HG03280 (cell line): ENCODE results near the gene PPAN.

ENCODE experiments used
- ATAC-seq: cut with Tn5 transposase; IDR thresholded peaks from one replicate; pipeline ENCODE4 v1.9.1; 2021; ENCODE audit warnings: mild to moderate bottlenecking, moderate library complexity; ENCODE audit not compliant: unreplicated experiment

Gene PPAN

GRCh38 chr19:10112895-10113591 lies 6.9 kb downstream of the PPAN start:
- no peak for ATAC-seq

- ATAC-seq, result no peak
These were observed 7.4 kb downstream of the PPAN start for GRCh38 chr19:10113592-10113963.

- ATAC-seq, result no peak
These were observed 7.9 kb downstream of the PPAN start for GRCh38 chr19:10113964-10114650.

- no peak for ATAC-seq
These were observed 8.7 kb downstream of the PPAN start for GRCh38 chr19:10114651-10115391.

- no peak for ATAC-seq
These were observed 9.4 kb downstream of the PPAN start for GRCh38 chr19:10115392-10116084.

GRCh38 chr19:10116085-10116865 lies 10.1 kb downstream of the PPAN start:
- no peak for ATAC-seq

- ATAC-seq, result no peak
These were observed 10.9 kb downstream of the PPAN start for GRCh38 chr19:10116866-10117616.

GRCh38 chr19:10118960-10119359 lies 12.8 kb downstream of the PPAN start:
- no peak for ATAC-seq

GRCh38 chr19:10120538-10121189 lies 14.5 kb downstream of the PPAN start:
- ATAC-seq, result no peak

GRCh38 chr19:10122045-10122444 lies 15.9 kb downstream of the PPAN start:
- no peak for ATAC-seq

GRCh38 chr19:10124429-10124828 lies 18.3 kb downstream of the PPAN start:
- no peak for ATAC-seq

- ATAC-seq, result no peak
These were observed 20.1 kb downstream of the PPAN start for GRCh38 chr19:10126213-10126639.

- no peak for ATAC-seq
These were observed 26.7 kb downstream of the PPAN start for GRCh38 chr19:10132905-10133304.

GRCh38 chr19:10133596-10133995 lies 27.4 kb downstream of the PPAN start:
- ATAC-seq, result no peak

- ATAC-seq, result no peak
These were observed 27.9 kb downstream of the PPAN start for GRCh38 chr19:10134040-10134439.

GRCh38 chr19:10135551-10136334 lies 29.6 kb downstream of the PPAN start:
- ATAC-seq, result no peak

GRCh38 chr19:10136936-10137335 lies 30.8 kb downstream of the PPAN start:
- no peak for ATAC-seq
